ENCODE measurements around the gene SECISBP2.
A peak's percentile ranks its signal among the peaks of the same experiment; 100 is the strongest.
"Not testable (repeated sequence)": the region's sequence is repeated elsewhere in the genome, so short reads cannot be mapped to it uniquely, and the experiment has no call there.

The SECISBP2 gene

GRCh38 chr9:89318123-89319014 is at the start of gene SECISBP2:
Gene SECISBP2, plus strand, starts transcription at chr9:89318500. Its CDS starts 77 bp downstream, at chr9:89318577.
- DNase-seq (ENCODE audit: low read depth in 2 of 3, low spot score in 2 of 3) = peak; percentile 94 to 97 (median 96)

DNA sequence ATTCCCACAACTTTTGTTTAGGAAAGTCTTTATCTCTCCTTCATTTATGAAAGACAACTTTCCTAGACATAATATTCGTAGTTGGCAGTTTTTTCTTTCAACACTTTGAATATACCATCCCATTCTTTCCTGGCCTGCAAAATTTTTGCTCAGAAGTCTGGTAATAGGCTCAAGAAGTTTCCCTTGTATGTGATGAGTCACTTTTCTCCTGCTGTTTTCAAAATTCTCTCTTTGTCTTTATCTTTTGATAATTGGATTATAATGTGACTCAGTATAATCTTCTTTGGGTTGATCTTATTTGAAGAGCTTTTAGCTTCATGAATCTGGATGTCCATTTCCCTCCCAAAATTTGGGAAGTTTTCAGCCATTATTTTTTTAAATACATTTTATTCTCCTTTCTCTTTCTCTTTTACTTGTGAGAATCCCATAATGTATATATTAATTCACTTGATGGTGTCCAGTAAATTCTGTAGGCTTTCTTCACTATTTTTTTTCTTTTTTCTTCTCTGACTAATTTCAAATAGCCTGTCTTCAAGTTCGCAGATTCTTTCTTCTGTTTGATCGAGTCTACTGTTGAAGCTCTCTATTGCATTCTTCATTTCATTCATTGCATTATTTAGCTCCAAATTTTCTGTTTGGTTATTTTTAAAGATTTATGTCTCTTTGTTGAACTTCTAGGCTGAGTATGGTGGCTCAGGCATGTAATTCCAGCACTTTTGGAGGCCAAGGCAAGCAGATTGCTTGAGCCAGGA is 44.6 kb upstream of the SECISBP2 start:
- no peak for DNase-seq (ENCODE audit: low read depth in 2 of 3, low spot score in 2 of 3)

DNA sequence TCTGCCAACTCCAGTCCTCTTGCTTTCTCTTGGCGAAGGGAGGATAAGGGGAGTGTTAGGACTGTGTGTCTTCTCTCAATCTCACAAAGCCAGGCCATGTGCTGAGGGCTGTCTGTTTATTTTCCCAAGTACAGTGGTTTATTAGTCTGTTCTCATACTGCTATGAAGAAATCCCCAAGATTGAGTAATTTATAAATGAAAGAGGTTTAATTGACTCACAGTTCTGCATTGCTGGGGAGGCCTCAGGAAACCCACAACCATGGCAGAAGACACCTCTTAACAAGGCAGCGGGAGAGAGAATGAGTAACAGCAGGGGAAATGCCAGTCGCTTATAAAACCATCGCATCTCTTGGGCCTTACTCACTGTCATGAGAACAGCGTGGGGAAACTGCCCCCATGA is 43.5 kb upstream of the SECISBP2 start:
- no peak for DNase-seq (ENCODE audit: low read depth in 2 of 3, low spot score in 2 of 3)

DNA sequence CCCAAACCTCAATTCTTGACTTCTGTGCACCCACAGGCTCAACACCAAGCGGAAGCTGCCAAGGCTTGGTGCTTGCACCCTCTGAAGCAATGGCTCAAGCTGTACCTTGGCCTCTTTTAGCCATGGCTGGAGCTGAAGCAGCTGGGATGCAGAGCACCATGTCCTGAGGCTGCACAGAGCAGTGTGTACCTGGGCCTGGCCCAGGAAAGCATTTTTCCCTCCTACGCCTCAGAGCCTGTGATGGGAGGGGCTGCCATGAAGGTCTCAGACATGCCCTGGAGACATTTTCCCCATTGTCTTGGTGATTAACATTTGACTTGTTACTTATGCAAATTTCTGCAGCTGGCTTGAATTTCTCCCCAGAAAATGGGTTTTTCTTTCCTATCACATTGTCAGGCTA is 42.3 kb upstream of the SECISBP2 start:
- DNase-seq (ENCODE audit: low read depth in 2 of 3, low spot score in 2 of 3) = not testable (repeated sequence)

GRCh38 chr9:89277043-89277442 is 41.3 kb upstream of the SECISBP2 start:
- no peak for DNase-seq (ENCODE audit: low read depth in 2 of 3, low spot score in 2 of 3)

DNA sequence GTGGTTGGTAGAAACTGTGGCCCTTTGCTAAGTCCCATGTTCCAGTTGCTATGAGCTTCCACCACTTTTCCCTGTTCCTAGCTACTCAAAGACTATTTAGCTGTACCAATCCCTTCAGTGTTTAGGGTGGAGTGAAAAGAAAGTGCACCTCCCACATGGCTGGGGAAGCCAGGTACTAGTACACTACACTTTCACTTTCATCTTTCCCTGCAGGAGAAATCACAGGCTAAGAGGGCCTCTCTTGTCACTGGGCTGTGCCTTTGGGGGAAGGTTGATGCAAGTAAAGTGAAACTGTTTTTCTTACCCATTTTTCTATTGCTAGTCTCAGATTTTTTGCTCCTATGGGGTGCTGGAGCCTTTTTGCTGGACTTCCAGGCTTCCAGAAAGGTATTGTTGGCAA is 40.8 kb upstream of the SECISBP2 start:
- no peak for DNase-seq (ENCODE audit: low read depth in 2 of 3, low spot score in 2 of 3)

DNA sequence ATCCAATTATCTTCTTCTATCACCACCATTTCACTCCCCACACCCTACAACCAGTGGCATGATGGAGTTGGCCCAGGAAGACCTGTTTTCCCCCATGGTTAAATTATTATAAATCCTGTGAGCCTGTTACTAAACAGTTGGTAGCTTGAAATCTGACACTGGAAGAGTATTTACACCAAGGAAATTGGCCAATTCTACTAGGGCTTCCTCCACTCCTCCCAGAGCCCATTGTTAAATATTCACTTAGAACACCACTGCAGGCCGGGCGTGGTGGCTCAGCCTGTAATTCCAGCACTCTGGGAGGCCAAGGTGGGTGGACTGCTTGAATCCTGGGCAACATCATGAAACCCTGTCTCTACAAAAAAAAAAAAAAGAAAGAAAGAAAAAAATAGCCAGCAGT is 39.7 kb upstream of the SECISBP2 start:
- no peak for DNase-seq (ENCODE audit: low read depth in 2 of 3, low spot score in 2 of 3)

DNA sequence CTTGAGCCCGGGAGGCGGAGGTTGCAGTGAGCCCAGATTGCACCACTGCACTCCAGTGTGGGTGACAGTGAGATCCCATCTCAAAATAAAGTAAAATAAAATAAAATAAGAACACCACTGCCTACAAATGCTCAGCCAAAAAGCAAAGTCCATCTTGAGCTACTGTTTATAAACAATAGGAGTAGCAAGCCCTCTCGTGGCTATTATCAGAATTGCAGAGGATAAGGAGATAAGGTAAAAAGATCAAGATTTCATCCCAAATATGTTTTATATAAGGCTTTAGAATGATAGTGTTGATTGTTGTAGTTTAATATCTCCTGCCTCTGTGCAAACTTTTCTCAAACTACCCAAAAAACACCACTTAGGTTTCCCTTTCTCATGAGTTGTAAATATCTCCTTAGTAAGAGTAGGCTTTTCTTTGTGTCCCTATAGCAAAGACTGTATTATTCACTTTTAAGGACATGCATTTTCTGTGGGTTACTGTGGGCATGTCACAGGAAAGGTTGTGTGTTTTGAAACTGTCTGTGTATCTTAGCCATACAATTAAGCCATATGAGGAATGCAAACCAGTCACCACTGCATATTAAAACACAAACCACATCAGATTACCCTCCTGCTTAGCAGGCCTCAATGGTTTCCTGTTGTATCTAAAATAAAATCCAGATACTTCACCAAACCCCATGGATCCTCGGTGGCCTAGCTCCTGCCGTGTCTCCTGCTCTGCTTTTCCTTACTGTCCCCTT is 39.1 kb upstream of the SECISBP2 start:
- DNase-seq (ENCODE audit: low read depth in 2 of 3, low spot score in 2 of 3) = no peak

- no peak for DNase-seq (ENCODE audit: low read depth in 2 of 3, low spot score in 2 of 3)
These were observed 37.2 kb upstream of the SECISBP2 start for GRCh38 chr9:89281106-89281505.

GRCh38 chr9:89282248-89282968 is 35.9 kb upstream of the SECISBP2 start:
- DNase-seq (ENCODE audit: low read depth in 2 of 3, low spot score in 2 of 3) = not testable (repeated sequence)

GRCh38 chr9:89284076-89284475 is 34.2 kb upstream of the SECISBP2 start:
- no peak for DNase-seq (ENCODE audit: low read depth in 2 of 3, low spot score in 2 of 3)

GRCh38 chr9:89291741-89292140 is 26.6 kb upstream of the SECISBP2 start:
- no peak for DNase-seq (ENCODE audit: low read depth in 2 of 3, low spot score in 2 of 3)

GRCh38 chr9:89293014-89293413 is 25.3 kb upstream of the SECISBP2 start:
- no peak for DNase-seq (ENCODE audit: low read depth in 2 of 3, low spot score in 2 of 3)

DNA sequence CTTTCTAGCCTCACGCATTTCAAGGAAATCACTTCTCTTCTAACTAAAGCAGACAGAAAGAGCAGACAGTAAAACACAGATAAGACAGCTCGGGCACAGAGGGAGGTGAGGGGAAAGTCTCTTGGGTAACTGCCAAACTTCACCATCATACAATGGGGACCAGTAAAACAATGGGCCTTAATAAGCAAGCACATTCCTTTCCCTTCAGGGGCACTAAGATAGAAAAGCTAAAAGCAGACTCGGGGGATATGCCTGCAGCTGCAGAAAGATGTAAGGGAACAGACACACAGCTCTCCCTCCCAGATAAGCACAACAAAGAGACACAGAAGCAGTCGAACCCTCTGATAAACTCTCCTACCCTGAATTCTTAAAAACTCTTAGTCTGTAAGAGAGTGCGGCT is 22.9 kb upstream of the SECISBP2 start:
- no peak for DNase-seq (ENCODE audit: low read depth in 2 of 3, low spot score in 2 of 3)

DNA sequence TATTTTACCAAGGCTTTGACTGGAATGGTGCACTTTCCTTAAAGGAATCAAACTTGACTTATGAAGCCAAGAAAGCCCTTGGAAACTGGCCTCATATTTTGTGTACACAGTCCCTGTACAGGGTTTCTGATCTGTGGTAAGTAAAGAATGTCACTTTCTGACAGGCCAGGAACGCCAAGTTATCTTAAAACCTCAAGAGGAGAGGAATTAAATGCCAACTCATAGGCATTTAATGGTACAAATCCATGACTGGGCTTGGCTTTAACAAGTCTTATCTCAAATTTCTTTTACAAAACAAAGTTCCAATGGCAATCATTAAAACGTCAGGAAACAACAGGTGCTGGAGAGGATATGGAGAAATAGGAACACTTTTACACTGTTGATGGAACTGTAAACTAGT is 16.3 kb upstream of the SECISBP2 start:
- not testable (repeated sequence) for DNase-seq (ENCODE audit: low read depth in 2 of 3, low spot score in 2 of 3)

- DNase-seq (ENCODE audit: low read depth in 2 of 3, low spot score in 2 of 3) = no peak
These were observed 14.1 kb upstream of the SECISBP2 start for GRCh38 chr9:89304020-89304833.

DNA sequence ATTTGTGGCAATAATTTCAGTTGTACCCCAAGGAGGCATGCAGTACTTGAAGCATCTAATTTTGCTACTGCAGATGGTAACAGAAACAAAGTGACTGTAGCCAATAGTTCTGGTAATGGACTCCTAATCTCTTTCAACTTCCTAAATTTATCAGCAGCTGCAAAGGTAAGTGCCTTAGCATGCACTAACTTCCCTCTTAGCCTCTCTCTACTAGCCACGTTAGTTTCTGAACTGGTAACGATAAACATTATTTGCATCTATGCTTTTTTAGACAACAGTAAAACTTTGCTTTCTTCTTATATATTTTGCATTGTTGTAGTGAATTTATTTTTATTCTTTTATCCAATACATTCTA is 13.5 kb upstream of the SECISBP2 start:
- no peak for DNase-seq (ENCODE audit: low read depth in 2 of 3, low spot score in 2 of 3)

- DNase-seq (ENCODE audit: low read depth in 2 of 3, low spot score in 2 of 3) = no peak
These were observed 12.4 kb upstream of the SECISBP2 start for GRCh38 chr9:89305868-89306267.

GRCh38 chr9:89309166-89309565 is 9.1 kb upstream of the SECISBP2 start:
- no peak for DNase-seq (ENCODE audit: low read depth in 2 of 3, low spot score in 2 of 3)
